WTC11 (cell line): ENCODE measurements around the gene RBM7.

Experiments used
- NFATC4 ChIP-seq: fragments of 250-450 bp; sonication (Bioruptor Pico); IDR thresholded peaks from 2 replicates; pipeline ENCODE4 v1.9.0; 2021; ENCODE audit warnings: mild to moderate bottlenecking
- TF ChIP-seq, protein P1 (sequence below): fragments of 200-600 bp; IDR thresholded peaks from 2 replicates; pipeline ENCODE4 v1.8.0; 2022; ENCODE audit warnings: antibody characterized with exemption

GRCh38 chr11:114439229-114440120 lies 39.0 kb downstream of the RBM7 start, which contains the start of gene REXO2:
- TF ChIP-seq, protein P1, sequence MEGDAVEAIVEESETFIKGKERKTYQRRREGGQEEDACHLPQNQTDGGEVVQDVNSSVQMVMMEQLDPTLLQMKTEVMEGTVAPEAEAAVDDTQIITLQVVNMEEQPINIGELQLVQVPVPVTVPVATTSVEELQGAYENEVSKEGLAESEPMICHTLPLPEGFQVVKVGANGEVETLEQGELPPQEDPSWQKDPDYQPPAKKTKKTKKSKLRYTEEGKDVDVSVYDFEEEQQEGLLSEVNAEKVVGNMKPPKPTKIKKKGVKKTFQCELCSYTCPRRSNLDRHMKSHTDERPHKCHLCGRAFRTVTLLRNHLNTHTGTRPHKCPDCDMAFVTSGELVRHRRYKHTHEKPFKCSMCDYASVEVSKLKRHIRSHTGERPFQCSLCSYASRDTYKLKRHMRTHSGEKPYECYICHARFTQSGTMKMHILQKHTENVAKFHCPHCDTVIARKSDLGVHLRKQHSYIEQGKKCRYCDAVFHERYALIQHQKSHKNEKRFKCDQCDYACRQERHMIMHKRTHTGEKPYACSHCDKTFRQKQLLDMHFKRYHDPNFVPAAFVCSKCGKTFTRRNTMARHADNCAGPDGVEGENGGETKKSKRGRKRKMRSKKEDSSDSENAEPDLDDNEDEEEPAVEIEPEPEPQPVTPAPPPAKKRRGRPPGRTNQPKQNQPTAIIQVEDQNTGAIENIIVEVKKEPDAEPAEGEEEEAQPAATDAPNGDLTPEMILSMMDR = no peak
- TF ChIP-seq NFATC4 (CRISPR knock-in tag) = no peak
